ENCODE data around the gene ASGR2.
"Not testable (repeated sequence)": the region's sequence is repeated elsewhere in the genome, so short reads cannot be mapped to it uniquely, and the experiment has no call there.

Gene ASGR2, protein sequence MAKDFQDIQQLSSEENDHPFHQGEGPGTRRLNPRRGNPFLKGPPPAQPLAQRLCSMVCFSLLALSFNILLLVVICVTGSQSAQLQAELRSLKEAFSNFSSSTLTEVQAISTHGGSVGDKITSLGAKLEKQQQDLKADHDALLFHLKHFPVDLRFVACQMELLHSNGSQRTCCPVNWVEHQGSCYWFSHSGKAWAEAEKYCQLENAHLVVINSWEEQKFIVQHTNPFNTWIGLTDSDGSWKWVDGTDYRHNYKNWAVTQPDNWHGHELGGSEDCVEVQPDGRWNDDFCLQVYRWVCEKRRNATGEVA

DNA sequence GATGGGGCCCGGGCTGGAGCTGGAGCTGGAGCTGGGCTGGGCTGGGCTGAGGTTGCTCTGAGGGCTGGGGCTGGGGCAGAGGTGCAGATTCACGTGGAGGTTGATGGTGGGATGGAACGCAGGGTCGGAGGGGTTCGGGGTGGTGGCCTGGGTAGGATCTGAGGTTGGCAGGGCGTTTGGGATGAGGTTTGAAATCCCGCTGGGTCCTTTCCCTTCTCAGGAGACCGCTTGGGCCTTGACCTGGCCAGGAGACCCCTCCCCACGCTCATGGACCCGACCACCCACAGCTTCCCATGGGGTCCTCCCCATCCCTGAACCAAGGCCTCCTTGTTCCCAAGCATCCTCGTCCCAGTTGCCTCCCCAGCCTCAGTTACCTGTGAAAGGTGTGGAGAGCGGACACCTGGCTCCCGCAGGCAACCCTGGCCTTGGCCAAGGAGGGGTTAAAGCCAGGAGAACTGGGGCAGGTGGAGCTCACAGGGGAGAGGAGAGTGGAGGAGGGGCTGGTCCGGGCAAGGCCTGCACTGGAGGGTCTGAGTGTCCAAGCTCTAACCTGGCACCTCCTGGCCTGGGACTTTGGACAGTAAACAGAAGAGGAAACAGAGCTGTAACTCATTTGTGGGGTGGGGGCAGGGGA, at the start of gene ASGR2:
Gene ASGR2 (minus strand): TSS at position 582 of the 634 bp plus-strand sequence. CDS start 582 bp downstream, outside the sequence.
- no peak for TF ChIP-seq BHLHE40 (IDR thresholded peaks at IDR 0.05; ENCODE audit: borderline replicate concordance)
- no peak for TF ChIP-seq ARNT (IDR thresholded peaks at IDR 0.05)
- no peak for TF ChIP-seq FOXA1 (IDR thresholded peaks at IDR 0.05)
- TF ChIP-seq HDGF (IDR thresholded peaks at IDR 0.05; ENCODE audit: borderline replicate concordance), result no peak
- no peak for TF ChIP-seq NFRKB (IDR thresholded peaks at IDR 0.05)
- TF ChIP-seq CTBP1 (IDR thresholded peaks at IDR 0.05; ENCODE audit: borderline replicate concordance), result no peak
- no peak for TF ChIP-seq FOXM1 (IDR thresholded peaks at IDR 0.05; ENCODE audit: borderline replicate concordance)
- no peak for TF ChIP-seq SUZ12 (IDR thresholded peaks at IDR 0.05)
- TF ChIP-seq ZNF384 (IDR thresholded peaks at IDR 0.05), result no peak
- TF ChIP-seq TARDBP (IDR thresholded peaks at IDR 0.05), result no peak
- TF ChIP-seq LEF1 (IDR thresholded peaks at IDR 0.05; ENCODE audit: borderline replicate concordance), result no peak
- no peak for TF ChIP-seq L3MBTL2 (conservative IDR thresholded peaks at IDR 0.05)
- TF ChIP-seq ELF4 (IDR thresholded peaks at IDR 0.05), result no peak
- TF ChIP-seq SP1 (IDR thresholded peaks at IDR 0.05), result no peak
- TF ChIP-seq, protein P1, sequence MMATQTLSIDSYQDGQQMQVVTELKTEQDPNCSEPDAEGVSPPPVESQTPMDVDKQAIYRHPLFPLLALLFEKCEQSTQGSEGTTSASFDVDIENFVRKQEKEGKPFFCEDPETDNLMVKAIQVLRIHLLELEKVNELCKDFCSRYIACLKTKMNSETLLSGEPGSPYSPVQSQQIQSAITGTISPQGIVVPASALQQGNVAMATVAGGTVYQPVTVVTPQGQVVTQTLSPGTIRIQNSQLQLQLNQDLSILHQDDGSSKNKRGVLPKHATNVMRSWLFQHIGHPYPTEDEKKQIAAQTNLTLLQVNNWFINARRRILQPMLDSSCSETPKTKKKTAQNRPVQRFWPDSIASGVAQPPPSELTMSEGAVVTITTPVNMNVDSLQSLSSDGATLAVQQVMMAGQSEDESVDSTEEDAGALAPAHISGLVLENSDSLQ (IDR thresholded peaks at IDR 0.05), result no peak
- CTCF ChIA-PET, result no interaction called here
- POLR2A ChIA-PET, result no interaction called here
- no peak for DNase-seq (ENCODE audit: extremely low spot score)

DNA sequence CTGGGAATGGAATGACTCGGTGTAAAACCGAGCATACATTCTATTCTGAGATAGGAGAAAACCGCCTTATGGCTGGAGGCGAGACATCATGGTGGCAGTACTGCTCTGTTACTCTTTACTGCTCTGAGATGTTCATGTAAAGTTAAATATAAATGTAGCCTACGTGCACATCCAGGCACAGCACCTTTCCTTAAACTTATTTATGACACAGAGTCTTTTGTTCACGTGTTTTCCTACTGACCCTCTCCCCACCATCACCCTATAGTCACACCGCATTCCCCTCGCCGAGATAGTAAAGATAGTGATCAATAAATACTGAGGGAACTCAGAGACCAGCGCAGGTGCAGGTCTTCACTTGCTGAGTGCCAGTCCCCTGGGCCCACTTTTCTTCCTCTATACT, 44.9 kb upstream of the ASGR2 start:
- CTCF ChIA-PET; DNase-seq (ENCODE audit: extremely low spot score); POLR2A ChIA-PET: not testable (repeated sequence)

DNA sequence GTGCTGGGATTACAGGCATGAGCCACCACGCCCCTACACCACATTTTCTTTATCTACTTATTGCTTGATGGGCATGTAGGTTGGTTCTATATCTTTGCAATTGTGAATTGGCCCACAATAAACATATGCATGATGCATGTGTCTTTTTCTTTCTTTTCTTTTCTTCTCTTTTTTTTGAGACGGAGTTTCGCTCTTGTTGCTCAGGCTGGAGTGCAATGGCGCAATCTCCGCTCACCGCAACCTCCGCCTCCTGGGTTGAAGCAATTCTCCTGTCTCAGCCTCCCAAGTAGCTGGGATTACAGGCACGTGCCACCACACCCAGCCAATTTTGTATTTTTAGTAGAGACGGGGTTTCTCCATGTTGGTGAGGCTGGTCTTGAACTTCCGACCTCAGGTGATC, 43.8 kb upstream of the ASGR2 start:
- DNase-seq (ENCODE audit: extremely low spot score); POLR2A ChIA-PET: not testable (repeated sequence)
- CTCF ChIA-PET, result interaction anchor here (0.7 kb wide), 1 partner anchor 19 kb away, joined by 3 read pairs; no protein-coding TSS in a partner anchor

DNA sequence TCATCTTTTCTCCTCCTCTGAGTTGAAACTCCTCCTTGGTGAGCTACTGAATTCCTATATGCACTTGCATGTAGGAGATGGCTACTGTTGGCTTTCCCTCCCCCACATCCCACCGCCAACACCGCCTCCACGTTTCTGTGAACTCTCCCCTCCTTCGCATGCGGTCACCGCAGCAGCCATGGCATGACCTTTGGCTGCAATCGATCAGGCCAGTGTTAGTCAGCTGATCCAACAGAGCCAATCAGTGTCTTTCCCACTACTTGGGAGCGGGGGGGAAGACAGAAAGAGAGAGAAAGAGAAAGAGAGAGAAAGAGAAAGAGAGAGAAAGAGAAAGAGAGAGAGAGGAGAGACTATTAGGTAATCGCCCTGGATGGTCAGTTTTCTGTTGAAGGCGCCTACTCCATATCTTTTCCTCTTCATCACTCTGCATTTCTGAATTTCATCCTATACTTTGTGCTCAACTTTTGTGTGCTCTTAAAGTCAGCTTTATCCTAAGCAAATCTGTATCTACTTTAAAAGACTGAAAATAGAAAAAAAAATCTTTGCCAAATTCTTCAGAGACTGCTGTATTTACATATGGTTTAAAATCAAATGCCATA, 41.8 kb upstream of the ASGR2 start:
- ChIA-PET CTCF (interaction anchor here (0.6 kb wide), 1 partner anchor 15 kb away, joined by 4 read pairs; no protein-coding TSS in a partner anchor), POLR2A (no interaction called here)
- no peak for TF ChIP-seq BHLHE40 (IDR thresholded peaks at IDR 0.05; ENCODE audit: borderline replicate concordance)
- no peak for TF ChIP-seq SUZ12 (IDR thresholded peaks at IDR 0.05)
- TF ChIP-seq ZNF384 (IDR thresholded peaks at IDR 0.05), result no peak
- no peak for TF ChIP-seq NFRKB (IDR thresholded peaks at IDR 0.05)
- TF ChIP-seq, protein P1 (IDR thresholded peaks at IDR 0.05), result no peak
- TF ChIP-seq HDGF (IDR thresholded peaks at IDR 0.05; ENCODE audit: borderline replicate concordance), result no peak
- no peak for TF ChIP-seq FOXK2 (IDR thresholded peaks at IDR 0.05)
- TF ChIP-seq CTBP1 (IDR thresholded peaks at IDR 0.05; ENCODE audit: borderline replicate concordance), result no peak
- TF ChIP-seq LEF1 (IDR thresholded peaks at IDR 0.05; ENCODE audit: borderline replicate concordance), result no peak
- no peak for TF ChIP-seq L3MBTL2 (conservative IDR thresholded peaks at IDR 0.05)
- TF ChIP-seq ELF4 (IDR thresholded peaks at IDR 0.05), result no peak
- TF ChIP-seq FOXA1 (IDR thresholded peaks at IDR 0.05), result no peak
- TF ChIP-seq TARDBP (IDR thresholded peaks at IDR 0.05), result no peak
- no peak for TF ChIP-seq ARNT (IDR thresholded peaks at IDR 0.05)
- no peak for TF ChIP-seq FOXM1 (IDR thresholded peaks at IDR 0.05; ENCODE audit: borderline replicate concordance)
- no peak for DNase-seq (ENCODE audit: extremely low spot score)

DNA sequence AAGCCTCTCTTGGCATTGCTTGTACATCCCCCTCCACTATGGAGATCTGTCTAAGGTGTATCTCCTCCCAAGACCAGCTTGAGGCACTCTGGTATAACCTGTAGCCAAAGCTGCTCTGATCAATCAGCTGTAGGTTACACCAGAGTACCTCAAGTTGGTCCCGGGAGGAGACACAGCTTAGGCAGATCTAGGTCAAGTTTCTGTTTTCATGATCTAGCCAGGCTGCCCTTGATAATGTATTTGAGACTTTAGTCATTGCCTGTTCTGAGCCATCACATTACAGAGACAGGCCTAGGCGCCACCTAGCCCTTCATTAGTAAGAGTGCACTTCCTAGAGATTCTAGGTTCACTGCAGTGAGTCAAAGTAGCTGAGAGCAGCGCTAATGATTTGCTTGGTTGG, 33.1 kb upstream of the ASGR2 start:
- no peak for DNase-seq (ENCODE audit: extremely low spot score)
- ChIA-PET POLR2A (no interaction called here), CTCF (no interaction called here)
- TF ChIP-seq ELF4 (IDR thresholded peaks at IDR 0.05), result no peak
- TF ChIP-seq, protein P1 (IDR thresholded peaks at IDR 0.05), result no peak
- no peak for TF ChIP-seq FOXA1 (IDR thresholded peaks at IDR 0.05)
- TF ChIP-seq L3MBTL2 (conservative IDR thresholded peaks at IDR 0.05), result no peak
- no peak for TF ChIP-seq TARDBP (IDR thresholded peaks at IDR 0.05)
- no peak for TF ChIP-seq SP1 (IDR thresholded peaks at IDR 0.05)
- no peak for TF ChIP-seq FOXK2 (IDR thresholded peaks at IDR 0.05)
- no peak for TF ChIP-seq ARNT (IDR thresholded peaks at IDR 0.05)
- no peak for TF ChIP-seq LEF1 (IDR thresholded peaks at IDR 0.05; ENCODE audit: borderline replicate concordance)
- no peak for TF ChIP-seq ZNF384 (IDR thresholded peaks at IDR 0.05)
- TF ChIP-seq NFRKB (IDR thresholded peaks at IDR 0.05), result no peak
- no peak for TF ChIP-seq BHLHE40 (IDR thresholded peaks at IDR 0.05; ENCODE audit: borderline replicate concordance)
- no peak for TF ChIP-seq HDGF (IDR thresholded peaks at IDR 0.05; ENCODE audit: borderline replicate concordance)
- TF ChIP-seq CTBP1 (IDR thresholded peaks at IDR 0.05; ENCODE audit: borderline replicate concordance), result no peak
- TF ChIP-seq SUZ12 (IDR thresholded peaks at IDR 0.05), result no peak
- no peak for TF ChIP-seq FOXM1 (IDR thresholded peaks at IDR 0.05; ENCODE audit: borderline replicate concordance)

DNA sequence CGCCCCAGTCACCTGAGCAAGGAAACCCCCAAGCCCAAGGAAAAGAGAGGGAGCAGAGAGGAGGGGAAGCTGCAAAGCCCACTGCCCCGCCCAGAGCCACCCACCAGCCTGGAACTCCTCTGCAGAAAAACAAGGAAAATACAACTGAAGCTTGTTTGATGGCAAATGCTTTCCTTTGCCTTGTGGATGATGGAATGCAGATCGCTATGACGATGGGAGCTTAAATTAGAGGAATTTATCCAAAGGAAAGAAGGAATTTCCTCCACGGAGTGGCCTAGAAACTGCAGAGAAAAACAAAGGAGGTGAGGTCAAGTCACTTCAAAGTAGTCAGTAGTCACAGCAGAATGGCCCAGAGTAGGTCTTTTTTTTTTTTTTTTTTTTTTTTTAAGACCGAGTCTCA, 31.5 kb upstream of the ASGR2 start:
- ChIA-PET CTCF (interaction anchor here (1.5 kb wide), 1 partner anchor 9 kb away, joined by 3 read pairs; no protein-coding TSS in a partner anchor), POLR2A (interaction anchor here (1.1 kb wide), 1 partner anchor 100 kb away, joined by 3 read pairs; no protein-coding TSS in a partner anchor)
- no peak for DNase-seq (ENCODE audit: extremely low spot score)
- TF ChIP-seq ZNF384 (IDR thresholded peaks at IDR 0.05) (peak; percentile 69), SP1 (IDR thresholded peaks at IDR 0.05) (no peak)
